GM19035 (cell line): ENCODE data around the gene ATF7IP.

Source experiments
- ATAC-seq: cut with Tn5 transposase; IDR thresholded peaks from one replicate; pipeline ENCODE4 v1.9.1; 2021; ENCODE audit not compliant: unreplicated experiment

ATF7IP gene

DNA sequence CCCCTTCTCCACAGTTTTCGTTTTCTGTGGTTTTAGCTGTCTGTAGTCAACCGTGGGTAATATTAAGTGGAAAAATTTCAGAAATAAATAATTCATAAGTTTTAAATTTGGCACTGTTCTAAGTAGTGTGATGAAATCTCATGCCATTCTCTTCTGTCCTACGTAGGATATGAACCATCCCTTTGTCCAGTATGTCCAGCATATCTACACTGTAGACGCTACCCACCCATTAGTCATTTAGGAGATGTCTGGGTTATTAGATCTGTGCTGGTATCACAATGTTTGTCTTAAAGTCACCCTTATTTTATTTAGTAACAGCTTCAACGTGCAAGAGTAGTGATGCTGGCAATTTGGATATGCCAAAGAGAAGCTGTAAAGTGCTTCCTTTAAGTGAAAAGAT is 44.7 kb downstream of the ATF7IP start:
- ATAC-seq: no peak

DNA sequence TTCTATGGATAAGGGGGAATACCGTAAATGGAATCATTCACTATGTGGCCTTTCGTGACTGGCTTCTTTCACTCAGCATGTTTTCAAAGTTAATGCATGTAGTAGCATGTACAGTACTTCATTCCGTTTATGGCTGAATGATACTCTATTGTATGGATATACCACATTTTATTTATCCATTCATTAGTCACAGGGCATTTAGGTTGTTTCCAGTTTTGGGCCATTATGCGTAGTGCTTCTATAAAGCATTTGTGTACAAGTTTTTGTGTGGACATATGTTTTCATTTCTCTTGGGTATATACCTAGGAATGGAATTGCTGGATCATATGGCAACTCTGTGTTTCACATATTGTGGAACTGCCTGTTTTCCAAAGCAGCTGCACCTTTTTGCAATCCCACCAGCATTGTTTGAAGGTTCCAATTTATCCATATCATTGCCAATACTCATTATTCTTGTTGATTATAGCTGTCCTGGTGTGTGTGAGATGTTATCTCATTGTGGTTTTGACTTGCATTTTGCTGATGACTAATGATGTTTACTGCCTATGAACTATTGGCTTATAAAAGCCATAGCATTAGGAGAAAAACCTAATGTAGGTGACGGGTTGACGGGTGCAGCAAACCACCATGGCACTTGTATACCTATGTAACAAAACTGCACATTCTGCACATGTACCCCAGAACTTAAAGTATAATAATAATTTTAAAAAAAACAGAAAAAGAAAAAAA is 45.5 kb downstream of the ATF7IP start:
- ATAC-seq: no peak

DNA sequence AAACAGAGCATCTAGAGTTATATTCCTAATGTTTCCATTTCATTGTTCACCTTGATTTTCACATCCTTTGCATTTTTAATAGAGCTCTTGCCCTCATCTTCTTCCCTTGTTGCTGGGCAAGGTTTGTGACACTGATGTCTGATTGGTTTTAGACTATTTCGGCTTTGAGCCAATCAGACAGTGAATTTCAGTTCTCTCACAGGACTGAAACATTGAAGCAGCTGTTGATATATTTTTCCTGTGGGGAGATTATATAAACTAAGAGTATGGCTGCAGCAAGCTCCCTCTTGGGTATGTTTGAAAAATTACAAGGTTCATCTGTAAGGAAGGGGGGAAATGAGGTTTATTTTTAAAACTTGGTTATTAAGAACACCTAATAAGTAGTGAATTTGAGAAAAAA is 51.2 kb downstream of the ATF7IP start:
- no peak for ATAC-seq

DNA sequence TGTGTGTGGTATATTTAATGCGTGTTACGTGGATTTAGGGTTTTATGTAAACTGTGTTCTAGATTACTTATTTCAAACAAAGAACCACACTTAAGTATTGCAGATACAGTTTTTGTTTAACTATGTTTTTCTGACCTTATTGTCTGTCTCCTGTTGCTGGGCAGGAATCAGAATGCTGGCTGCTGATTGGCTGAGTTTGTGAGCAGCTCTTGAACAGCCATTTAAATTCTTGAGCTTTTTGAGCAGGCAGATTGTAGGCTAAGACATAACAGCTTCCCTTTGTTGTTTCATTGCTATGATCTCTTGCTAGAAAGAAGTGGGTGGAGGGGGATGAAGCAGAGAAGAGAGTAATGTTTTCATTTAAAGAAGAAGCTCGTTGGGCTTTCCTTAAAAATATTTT is 52.2 kb downstream of the ATF7IP start:
- ATAC-seq: no peak

DNA sequence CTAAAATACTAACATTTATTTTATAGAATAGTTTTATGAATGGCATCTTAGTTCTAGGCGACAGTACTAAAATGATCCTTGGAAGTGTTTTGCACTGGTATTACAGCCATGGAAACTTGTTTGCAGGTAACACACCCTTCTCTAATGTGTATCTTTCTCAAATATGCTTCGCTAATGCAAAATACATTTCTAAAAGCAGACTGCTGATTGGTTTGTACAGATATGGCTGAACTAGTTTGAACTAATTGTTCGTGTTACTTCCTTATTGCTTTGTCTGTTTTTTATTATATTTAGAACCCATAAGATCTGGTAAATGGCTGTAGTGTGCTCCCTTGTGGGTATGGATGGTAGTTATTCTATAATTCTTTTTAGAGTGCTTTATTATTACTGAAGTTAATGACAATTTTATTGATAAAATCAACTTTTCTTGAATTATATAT is 53.0 kb downstream of the ATF7IP start:
- no peak for ATAC-seq

DNA sequence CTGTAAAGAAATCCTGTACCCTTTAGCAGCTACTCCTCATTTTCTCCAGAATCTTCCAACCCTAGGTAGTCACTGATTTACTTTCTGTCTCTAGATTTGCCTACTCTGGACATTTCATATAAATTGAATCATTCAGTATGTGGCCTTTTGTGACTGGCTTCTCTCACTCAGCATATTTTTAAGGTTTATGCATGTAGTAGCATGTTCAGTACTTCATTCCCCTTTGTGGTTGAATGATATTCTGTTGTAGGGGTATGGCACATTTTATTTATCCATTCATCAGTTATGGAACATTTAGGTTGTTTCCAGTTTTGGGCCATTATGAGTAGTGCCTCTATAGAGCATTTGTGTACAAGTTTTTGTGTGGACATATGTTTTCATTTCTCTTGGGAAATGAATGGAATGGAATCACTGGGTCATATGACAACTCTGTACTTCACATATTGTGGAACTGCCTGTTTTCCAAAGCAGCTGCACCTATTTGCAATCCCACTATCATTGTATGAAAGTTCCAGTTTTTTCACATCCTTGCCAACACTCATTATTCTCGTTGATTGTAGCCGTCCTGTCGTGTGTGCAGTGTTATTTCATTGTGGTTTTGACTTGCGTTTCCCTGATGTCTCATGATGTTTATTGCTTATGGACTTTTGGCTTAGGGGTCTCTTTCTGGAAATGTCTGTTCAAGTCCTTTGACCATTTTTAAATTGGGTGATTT is 57.2 kb downstream of the ATF7IP start:
- no peak for ATAC-seq

DNA sequence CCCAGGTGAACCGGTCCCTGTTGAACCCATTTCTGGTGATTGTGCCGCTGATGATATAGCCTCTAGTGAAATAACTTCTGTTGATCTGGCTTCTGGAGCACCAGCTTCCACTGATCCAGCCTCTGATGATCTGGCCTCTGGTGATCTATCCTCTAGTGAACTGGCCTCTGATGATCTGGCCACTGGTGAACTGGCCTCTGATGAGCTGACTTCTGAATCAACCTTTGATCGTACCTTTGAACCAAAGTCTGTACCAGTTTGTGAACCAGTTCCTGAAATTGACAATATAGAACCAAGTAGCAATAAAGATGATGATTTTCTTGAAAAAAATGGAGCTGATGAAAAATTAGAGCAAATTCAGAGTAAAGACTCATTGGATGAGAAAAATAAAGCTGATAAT is 59.1 kb downstream of the ATF7IP start:
- no peak for ATAC-seq

DNA sequence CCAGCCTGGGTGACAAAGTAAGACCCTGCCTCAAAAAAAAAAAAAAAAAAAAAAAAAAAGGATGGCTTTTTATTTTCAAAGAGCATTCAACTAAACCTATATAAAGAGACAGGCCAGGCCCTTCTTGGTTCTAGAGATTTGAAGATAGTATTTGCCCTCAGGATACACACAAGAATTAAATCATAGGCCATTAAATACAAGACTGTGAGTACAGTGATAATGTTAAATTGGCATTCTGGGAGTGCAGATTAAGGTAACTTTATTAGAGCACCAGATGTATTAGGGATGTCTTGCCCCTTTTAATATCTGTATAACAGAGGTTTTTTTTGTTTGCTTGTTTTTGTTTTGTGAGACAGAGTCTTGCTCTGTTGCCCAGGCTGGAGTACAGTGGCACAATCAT is 61.3 kb downstream of the ATF7IP start:
- no peak for ATAC-seq

DNA sequence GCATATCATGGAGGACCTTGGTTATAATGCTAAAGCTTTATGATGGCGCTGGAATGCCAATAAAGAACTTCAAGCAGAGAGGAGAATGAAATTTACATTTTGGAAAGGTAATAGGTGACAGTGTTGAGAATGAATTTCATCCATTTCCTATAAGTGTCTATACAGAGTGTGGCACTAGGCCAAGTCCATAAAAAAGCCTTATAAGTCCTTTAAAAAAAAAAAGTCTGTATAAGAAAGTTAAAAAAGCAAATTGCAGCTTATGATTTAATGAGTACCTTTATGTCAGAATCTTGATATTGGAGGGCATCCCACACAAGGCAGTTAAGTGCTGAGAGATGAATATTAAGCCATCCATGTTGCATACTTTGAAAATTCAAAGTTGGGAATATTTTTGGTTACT is 62.4 kb downstream of the ATF7IP start:
- no peak for ATAC-seq

DNA sequence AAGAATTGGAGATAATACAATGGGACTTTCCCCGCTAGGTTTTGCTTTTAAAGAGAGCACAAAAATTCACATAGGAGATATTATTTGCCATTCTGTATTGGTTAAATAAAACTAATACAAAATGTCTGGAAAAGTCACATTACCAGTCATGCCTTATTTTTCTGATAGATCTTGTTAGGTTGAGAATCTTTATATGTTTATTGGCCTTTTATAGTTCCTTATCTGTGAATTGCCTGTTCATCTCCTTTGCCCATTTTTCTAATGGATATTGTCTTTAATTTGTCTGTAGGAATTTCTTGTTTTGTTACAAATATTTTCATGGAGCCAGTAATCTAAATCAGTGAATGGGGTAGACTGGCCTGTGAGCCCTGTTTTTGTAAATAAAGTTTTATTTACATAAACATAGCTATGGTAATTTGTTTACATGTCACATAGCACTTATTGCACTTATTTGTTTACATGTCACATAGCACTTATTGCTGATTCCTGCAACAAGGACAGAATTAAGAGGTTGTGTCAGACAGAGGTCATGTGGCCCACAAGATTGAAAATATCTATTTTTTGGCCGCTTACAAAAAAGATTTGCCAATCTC is 65.0 kb downstream of the ATF7IP start:
- ATAC-seq: no peak

DNA sequence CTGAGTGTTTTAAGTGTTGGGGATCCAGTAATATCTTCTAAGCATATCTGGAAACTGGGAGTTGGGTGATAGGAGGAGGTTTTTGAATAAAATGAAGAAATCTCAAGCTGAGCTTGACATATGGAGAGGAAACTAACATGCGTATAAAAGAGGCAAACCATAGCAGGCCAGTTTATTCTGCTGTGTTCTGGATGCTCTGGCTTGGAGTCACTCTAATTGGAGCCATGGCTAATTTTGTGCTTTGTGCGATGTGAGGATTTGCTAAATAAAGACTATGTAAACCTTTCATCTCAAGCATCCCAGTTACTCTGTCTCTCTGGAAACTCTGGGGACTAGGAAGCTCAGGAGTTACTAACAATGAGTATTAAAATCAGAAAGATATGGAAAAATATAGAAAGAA is 66.5 kb downstream of the ATF7IP start:
- no peak for ATAC-seq

DNA sequence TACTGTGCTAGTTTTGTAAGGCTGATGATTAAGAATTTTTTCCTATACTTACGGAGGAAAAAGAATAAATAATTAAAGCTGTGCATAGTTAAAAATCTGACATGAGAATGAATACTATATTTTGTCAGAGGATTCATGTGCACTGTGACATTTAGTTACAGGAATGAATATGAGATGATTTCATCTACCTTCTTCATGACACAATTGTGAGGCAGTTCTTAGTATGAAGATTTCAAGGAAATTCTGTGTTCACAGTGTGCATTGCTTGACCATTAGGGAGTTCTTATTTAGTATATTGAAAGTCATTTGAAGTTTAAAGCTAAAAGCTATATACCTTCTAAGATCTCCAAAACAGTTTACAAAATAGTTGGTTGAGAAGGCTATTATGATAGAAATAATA is 70.1 kb downstream of the ATF7IP start:
- ATAC-seq: no peak

DNA sequence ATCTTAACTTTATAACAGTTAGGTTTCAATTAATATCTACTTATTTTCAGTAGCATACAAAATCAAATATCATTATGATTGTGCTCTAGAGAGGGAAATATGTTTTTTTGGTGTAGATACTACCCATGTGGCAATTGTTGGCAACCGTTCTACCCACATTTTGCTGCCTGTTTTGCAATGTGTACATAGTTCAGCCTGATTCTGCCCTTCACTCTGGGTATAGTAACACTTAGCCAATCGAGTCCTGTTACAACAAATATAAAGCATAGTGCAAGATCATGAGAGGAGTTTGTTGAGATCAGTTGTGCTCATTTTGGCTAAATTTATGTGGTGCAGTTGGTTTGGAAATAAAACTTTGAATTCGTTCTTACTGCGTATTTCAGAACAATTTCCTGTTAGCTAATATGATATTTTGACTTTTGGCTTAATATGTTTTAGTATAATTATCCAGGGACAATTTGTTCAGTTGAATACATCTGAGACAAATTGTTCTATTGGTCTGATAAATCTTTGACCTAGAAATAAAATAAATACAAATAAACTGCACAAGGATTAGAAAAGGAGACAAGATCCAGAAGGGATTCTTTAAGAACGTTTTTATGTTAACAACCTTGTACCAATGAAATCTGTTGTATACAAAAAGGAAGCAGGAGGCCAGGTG is 76.9 kb downstream of the ATF7IP start:
- no peak for ATAC-seq

DNA sequence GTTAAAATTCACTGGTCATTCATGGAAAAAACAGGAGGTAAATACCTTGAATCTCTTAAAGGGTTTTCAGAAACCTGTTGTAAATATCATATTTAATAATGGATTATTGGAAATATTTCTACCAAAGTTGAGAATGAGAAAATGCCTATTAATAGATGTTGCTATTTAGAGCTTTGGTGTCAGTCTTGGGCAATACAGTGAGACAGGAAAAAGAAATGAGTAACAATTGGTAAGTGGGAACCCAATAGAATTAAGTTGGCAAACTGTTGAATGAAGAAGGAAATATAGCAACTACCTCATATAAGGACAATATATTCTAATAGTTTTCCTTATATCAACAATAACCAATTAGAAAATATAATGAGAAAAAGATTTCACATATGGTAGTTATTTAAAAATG is 78.0 kb downstream of the ATF7IP start:
- no peak for ATAC-seq

DNA sequence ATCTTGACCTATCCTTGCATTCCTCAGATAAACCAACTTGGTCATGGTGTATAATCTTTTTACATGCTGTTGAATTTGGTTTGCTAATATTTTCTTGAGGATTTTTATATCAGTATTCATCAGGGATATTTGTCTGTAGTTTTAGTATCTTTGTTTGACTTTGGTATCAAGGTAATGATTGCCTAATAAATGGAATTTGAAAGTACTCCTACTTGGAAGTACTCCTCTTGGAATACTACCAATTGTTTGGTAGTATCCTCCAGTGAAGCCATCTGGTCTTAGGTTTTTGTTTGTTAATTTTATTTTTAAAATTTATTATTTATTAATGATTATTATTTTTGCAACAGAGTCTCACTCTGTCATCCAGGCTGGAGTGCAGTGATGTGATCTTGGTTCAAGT is 85.0 kb downstream of the ATF7IP start:
- no peak for ATAC-seq

DNA sequence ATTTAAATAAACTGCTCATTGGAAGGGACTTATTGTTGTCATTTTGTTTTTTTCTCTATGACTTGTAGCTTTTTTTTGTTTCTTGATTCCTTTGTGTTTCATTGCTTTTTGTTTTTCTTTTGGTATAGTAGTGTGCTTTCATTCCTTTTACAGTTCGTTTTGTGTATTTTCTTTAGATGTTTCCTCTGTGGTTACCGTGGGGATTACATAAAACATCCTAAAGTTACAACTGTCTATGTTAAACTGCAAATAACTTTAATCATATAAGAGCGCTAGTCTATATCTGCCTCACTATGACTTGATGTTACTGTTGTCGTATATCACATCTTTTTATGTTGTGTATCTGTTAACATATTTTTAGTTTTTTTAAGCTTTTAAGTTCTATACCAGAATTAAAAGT is 86.9 kb downstream of the ATF7IP start:
- no peak for ATAC-seq

DNA sequence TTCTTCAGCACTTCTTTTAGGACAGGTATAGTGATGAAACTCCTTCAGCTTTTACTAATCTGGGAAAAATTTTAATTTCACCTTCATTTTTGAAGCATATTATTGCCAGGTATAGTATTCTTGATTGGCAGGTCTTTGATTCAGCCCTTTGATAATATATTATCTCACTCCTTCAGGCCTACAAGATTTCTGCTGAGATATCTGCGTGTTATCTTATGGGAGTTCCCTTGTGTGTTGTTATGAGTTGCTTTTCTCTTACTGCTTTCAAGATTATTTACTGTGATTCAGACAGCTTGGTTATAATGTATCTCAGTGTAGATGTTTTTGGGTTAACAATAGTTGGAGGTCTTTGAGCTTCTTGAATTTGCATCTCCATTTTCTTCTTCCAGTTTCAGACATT is 87.4 kb downstream of the ATF7IP start:
- ATAC-seq: no peak

DNA sequence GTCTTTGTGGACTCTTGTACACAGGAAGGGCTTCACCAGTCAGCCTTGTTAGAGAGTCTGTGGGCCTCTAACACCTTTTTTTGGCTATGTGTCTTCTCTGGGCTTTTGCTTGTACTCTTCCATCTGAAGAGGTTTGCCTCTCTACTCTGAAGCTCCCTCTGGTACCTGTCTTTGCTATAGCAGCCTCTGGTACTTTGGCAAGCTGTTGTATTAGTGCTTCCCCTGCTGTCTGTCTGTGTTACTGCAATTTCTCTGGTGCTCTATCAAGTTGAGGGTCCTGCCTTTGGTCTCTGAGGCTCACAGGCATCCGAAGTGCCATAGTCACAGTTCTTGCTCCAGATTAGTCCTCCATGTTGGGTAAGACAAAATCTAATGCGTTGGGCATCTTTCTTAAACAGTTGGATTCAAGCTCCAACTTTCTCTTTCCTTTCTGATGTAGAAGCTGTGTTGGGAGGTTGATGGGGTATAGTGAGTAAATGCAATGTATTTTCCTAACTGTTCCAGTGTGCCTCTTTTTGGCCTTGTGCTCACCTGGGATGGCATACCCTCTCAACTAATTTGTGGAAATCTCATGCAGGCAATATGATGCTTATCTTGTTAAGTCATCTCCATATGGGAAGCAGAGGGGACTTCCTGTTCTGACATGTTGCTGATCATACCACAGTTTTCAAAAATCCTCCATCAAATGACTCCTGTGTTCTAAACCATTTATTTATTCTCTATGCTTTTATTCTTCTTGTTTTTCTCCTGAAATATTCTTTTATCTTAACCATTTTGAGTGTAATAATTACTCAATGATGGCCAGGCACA is 88.8 kb downstream of the ATF7IP start:
- peak; percentile 65 for ATAC-seq

DNA sequence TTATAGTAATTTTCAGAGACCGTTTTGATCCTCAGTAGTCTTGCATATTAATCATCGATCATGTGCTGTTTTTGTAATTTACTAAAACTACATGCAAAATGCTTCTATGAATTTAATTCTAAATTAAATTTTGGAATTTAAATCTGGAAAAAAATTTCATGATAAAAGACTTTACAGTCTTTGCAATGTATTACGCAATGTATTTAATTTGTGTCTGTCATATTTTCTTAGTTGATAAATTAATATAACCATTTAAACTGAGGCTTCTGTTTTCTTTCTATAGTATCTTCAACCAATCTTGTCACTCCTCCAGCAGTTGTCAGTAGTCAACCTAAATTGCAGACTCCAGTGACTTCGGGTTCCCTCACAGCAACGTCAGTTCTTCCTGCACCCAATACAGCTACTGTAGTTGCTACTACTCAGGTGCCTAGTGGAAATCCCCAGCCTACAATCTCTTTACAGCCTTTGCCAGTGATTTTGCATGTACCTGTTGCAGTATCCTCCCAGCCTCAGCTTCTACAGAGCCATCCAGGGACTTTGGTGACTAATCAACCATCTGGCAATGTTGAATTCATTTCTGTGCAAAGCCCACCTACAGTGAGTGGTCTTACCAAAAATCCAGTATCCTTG is 94.8 kb downstream of the ATF7IP start:
- no peak for ATAC-seq

DNA sequence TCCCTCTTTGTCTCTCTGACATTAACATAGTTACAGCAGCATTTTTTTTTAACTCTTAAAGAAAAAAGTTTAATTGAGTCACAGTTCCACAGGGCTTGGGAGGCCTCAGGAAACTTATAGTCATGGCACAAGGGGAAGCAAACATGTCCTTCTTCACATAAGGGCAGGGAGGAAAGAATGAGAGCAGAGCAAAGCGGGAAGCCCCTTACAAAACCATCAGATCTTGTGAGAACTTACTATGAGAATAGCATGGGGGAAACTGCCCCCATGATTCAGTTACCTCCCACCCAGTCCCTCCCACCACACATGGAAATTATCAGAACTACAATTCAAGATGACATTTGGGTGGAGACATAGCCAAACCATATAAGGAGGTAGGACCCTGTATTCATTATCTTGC is 106.0 kb downstream of the ATF7IP start:
- no peak for ATAC-seq
